Loucy (cell line): ENCODE results near the gene CORO1C.

Experiments
- CTCF ChIP-seq: fragments of 200-600 bp; sonication (generic); conservative IDR thresholded peaks from 2 replicates; pipeline ENCODE4 v1.5.1; 2014; ENCODE audit warnings: mild to moderate bottlenecking, antibody characterized with exemption, low read length
- EZH2phosphoT487 ChIP-seq: fragments of 200-600 bp; IDR thresholded peaks from 2 replicates; pipeline ENCODE4 v1.6.1; 2018; ENCODE audit warnings: antibody characterized with exemption, mild to moderate bottlenecking, moderate library complexity, borderline replicate concordance

- TF ChIP-seq CTCF, result no peak
- no peak for TF ChIP-seq EZH2phosphoT487
Measured at GRCh38 chr12:108722992-108723766, 8.1 kb downstream of the CORO1C start.
